H9 (cell line): ENCODE data around the gene NLRX1. TPM values are rescaled to one million over a fixed set of nuclear protein-coding genes. Genes with fewer than 3 reads are reported as not detected.

ENCODE experiments used
- DNase-seq: peaks from one replicate; pipeline ENCODE4 v3.0.0-alpha.2; 2017
- H2AFZ ChIP-seq: one replicate; pipeline ENCODE4 v1.6.1; 2013; ENCODE audit warnings: mild to moderate bottlenecking, low read length, control low read depth, moderate library complexity
- H2AK5ac ChIP-seq: 2 replicates; pipeline ENCODE4 v1.6.1; 2013; ENCODE audit warnings: low read length, control low read depth, mixed read lengths; ENCODE audit not compliant: insufficient read length
- H2BK120ac ChIP-seq: one replicate; pipeline ENCODE4 v1.6.1; 2013; ENCODE audit warnings: low read depth, mild to moderate bottlenecking, low read length, control low read depth, inconsistent platforms; ENCODE audit not compliant: poor library complexity, severe bottlenecking
- H2BK12ac ChIP-seq: 2 replicates; pipeline ENCODE4 v1.6.1; 2013; ENCODE audit warnings: low read length, control low read depth, mixed read lengths, low read depth; ENCODE audit not compliant: insufficient read length
- H2BK15ac ChIP-seq: 2 replicates; pipeline ENCODE4 v1.6.1; 2013; ENCODE audit warnings: low read depth, low read length, control low read depth
- H2BK20ac ChIP-seq: one replicate; pipeline ENCODE4 v1.6.1; 2013; ENCODE audit warnings: low read depth, mild to moderate bottlenecking, low read length, control low read depth, inconsistent platforms; ENCODE audit not compliant: poor library complexity, severe bottlenecking
- H2BK5ac ChIP-seq: 2 replicates; pipeline ENCODE4 v1.6.1; 2013; ENCODE audit warnings: low read length, control low read depth, mixed read lengths; ENCODE audit not compliant: insufficient read length
- H3K14ac ChIP-seq: 2 replicates; pipeline ENCODE4 v1.6.1; 2013; ENCODE audit warnings: low read length, control low read depth; ENCODE audit not compliant: insufficient read depth
- H3K18ac ChIP-seq: 2 replicates; pipeline ENCODE4 v1.6.1; 2013; ENCODE audit warnings: low read depth, mild to moderate bottlenecking, mixed read lengths, low read length, control low read depth; ENCODE audit not compliant: insufficient read length
- H3K23ac ChIP-seq: 2 replicates; pipeline ENCODE4 v1.6.1; 2013; ENCODE audit warnings: low read length, control low read depth, mixed read lengths, low read depth; ENCODE audit not compliant: insufficient read length
- H3K23me2 ChIP-seq: 2 replicates; pipeline ENCODE4 v1.6.1; 2013; ENCODE audit warnings: low read depth, mild to moderate bottlenecking, mixed read lengths, low read length, control low read depth; ENCODE audit not compliant: insufficient read length, poor library complexity, severe bottlenecking
- H3K27ac ChIP-seq: 2 replicates; pipeline ENCODE4 v1.5.1; 2013; ENCODE audit warnings: low read length, control low read depth, mixed read lengths, low read depth; ENCODE audit not compliant: insufficient read length
- H3K27me3 ChIP-seq: 2 replicates; pipeline ENCODE4 v1.6.1; 2013; ENCODE audit warnings: low read length, control low read depth, inconsistent platforms; ENCODE audit not compliant: insufficient read depth
- H3K4ac ChIP-seq: 2 replicates; pipeline ENCODE4 v1.6.1; 2013; ENCODE audit warnings: low read depth, mild to moderate bottlenecking, control low read depth, inconsistent platforms, low read length, moderate library complexity
- H3K4me1 ChIP-seq: 2 replicates; pipeline ENCODE4 v1.6.1; 2013; ENCODE audit warnings: low read length, control low read depth, inconsistent platforms; ENCODE audit not compliant: insufficient read depth
- H3K4me2 ChIP-seq: 2 replicates; pipeline ENCODE4 v1.6.1; 2013; ENCODE audit warnings: low read length, control low read depth, mixed read lengths; ENCODE audit not compliant: insufficient read length, insufficient read depth
- H3K56ac ChIP-seq: 2 replicates; pipeline ENCODE4 v1.6.1; 2013; ENCODE audit warnings: low read depth, mild to moderate bottlenecking, mixed read lengths, low read length, control low read depth; ENCODE audit not compliant: insufficient read length
- H3K79me1 ChIP-seq: 2 replicates; pipeline ENCODE4 v1.6.1; 2013; ENCODE audit warnings: low read depth, mild to moderate bottlenecking, moderate library complexity, low read length, control low read depth, inconsistent platforms; ENCODE audit not compliant: insufficient read depth, poor library complexity, severe bottlenecking
- H3K79me2 ChIP-seq: 2 replicates; pipeline ENCODE4 v1.6.1; 2013; ENCODE audit warnings: low read length, control low read depth, inconsistent platforms; ENCODE audit not compliant: insufficient read depth
- H3K9ac ChIP-seq: 2 replicates; pipeline ENCODE4 v1.6.1; 2013; ENCODE audit warnings: low read length, control low read depth, mixed read lengths; ENCODE audit not compliant: insufficient read length; ENCODE audit errors: extremely low read depth
- H3K9me3 ChIP-seq: one replicate; pipeline ENCODE4 v1.6.1; 2013; ENCODE audit warnings: low read depth, low read length, inconsistent platforms; ENCODE audit not compliant: control insufficient read depth
- H3T11ph ChIP-seq: one replicate; pipeline ENCODE4 v1.6.1; 2013; ENCODE audit warnings: mild to moderate bottlenecking, low read length, control low read depth, inconsistent platforms
- H4K20me1 ChIP-seq: one replicate; pipeline ENCODE4 v1.6.1; 2013; ENCODE audit not compliant: control insufficient read depth, insufficient read length, insufficient read depth
- H4K5ac ChIP-seq: 2 replicates; pipeline ENCODE4 v1.6.1; 2013; ENCODE audit warnings: low read depth, mild to moderate bottlenecking, mixed read lengths, low read length, control low read depth; ENCODE audit not compliant: insufficient read length
- H4K8ac ChIP-seq: replicated peaks from 2 replicates; pipeline ENCODE4 v1.6.1; 2013; ENCODE audit warnings: low read length, control low read depth, mixed read lengths, low read depth; ENCODE audit not compliant: insufficient read length
- H4K91ac ChIP-seq: 2 replicates; pipeline ENCODE4 v1.6.1; 2013; ENCODE audit warnings: low read depth, mild to moderate bottlenecking, moderate library complexity, mixed read lengths, low read length, control low read depth; ENCODE audit not compliant: insufficient read length
- H3K27ac Mint-ChIP-seq, 3 experiments: 2 replicates in 2 of 3; 3 replicates in 1 of 3; pipeline ENCODE4 v1.8.0; 2020 to 2021; ENCODE audit warnings: mixed read lengths in 3 of 3, mild to moderate bottlenecking in 1 of 3, moderate library complexity in 1 of 3
- H3K27me3 Mint-ChIP-seq: 2 replicates; pipeline ENCODE4 v1.8.0; 2021; ENCODE audit warnings: low read depth, mild to moderate bottlenecking, moderate library complexity, mixed read lengths
- H3K36me3 Mint-ChIP-seq, 3 experiments: 2 replicates in 2 of 3; 3 replicates in 1 of 3; pipeline ENCODE4 v1.8.0; 2020 to 2021; ENCODE audit warnings: low read depth in 3 of 3, mixed read lengths in 3 of 3; ENCODE audit not compliant: insufficient read depth in 1 of 3
- H3K4me1 Mint-ChIP-seq, 2 experiments: 2 replicates each; pipeline ENCODE4 v1.8.0; 2020; ENCODE audit warnings: mixed read lengths in 2 of 2
- H3K4me3 Mint-ChIP-seq, 2 experiments: 2 replicates in 1 of 2; 3 replicates in 1 of 2; pipeline ENCODE4 v1.8.0; 2020 to 2021; ENCODE audit warnings: mild to moderate bottlenecking in 2 of 2, mixed read lengths in 2 of 2, moderate library complexity in 1 of 2
- H3K9me3 Mint-ChIP-seq, 2 experiments: 2 replicates in 1 of 2; 3 replicates in 1 of 2; pipeline ENCODE4 v1.8.0; 2020; ENCODE audit warnings: mild to moderate bottlenecking in 2 of 2, mixed read lengths in 2 of 2, moderate library complexity in 1 of 2
- CTCF ChIP-seq: fragments of 200-600 bp; sonication (generic); conservative IDR thresholded peaks from 3 replicates; pipeline ENCODE4 v1.8.0; 2021; ENCODE audit warnings: antibody characterized with exemption, mild to moderate bottlenecking
- WGBS: extraction: QIAGEN DNeasy Blood & Tissue Kit; methylation state at CpG from one replicate; pipeline ENCODE4 v1.1.7; 2013; ENCODE audit warnings: missing lambda C conversion rate, low lambda C conversion rate, mixed read lengths; ENCODE audit not compliant: insufficient read length; ENCODE audit errors: extremely low coverage; 5-methylcytosine and 5-hydroxymethylcytosine counted together
- total RNA-seq: library from RNA; stranded (reverse); gene quantifications from 2 replicates; pipeline ENCODE4 v1.2.1, GENCODE V29; 2021

NLRX1 gene
- total RNA-seq, 1 experiment from 2014 or later = 18.2 TPM

- Histone ChIP-seq H3K79me1 (peaks cover 6% of the 10 kb centered on the region), H2BK12ac (no peak overlapping the region), H2BK15ac (no peak overlapping the region), H3K18ac (no peak overlapping the region), H3T11ph (no peak overlapping the region), H4K8ac (no peak overlapping the region), H2AK5ac (no peak overlapping the region), H2BK20ac (no peak overlapping the region), H3K4me2 (peak overlapping the region; percentile 72), H3K4ac (no peak overlapping the region), H3K9me3 (no peaks in the 10 kb centered on the region), H2BK5ac (no peak overlapping the region), H4K5ac (no peak overlapping the region), H3K27ac (no peak overlapping the region), H3K9ac (peak overlapping the region; percentile 61), H2BK120ac (no peak overlapping the region), H2AFZ (no peak overlapping the region), H4K91ac (no peak overlapping the region), H3K4me1 (peaks cover 4% of the 10 kb centered on the region; the same call in 1 of the 2 replicates), H3K56ac (no peak overlapping the region), H4K20me1 (no peaks in the 10 kb centered on the region), H3K14ac (no peak overlapping the region), H3K79me2 (peaks cover 8% of the 10 kb centered on the region), H3K23ac (no peak overlapping the region), H3K27me3 (no peaks in the 10 kb centered on the region), H3K23me2 (peaks cover 9% of the 10 kb centered on the region)
- Mint-ChIP-seq H3K9me3 (no peaks in the 10 kb centered on the region; a peak in 1 of 5 replicates), H3K4me3 (peak overlapping the region; percentile 93 to 94), H3K4me1 (peaks cover 20 to 23% of the 10 kb centered on the region in 2 experiments), H3K27me3 (no peaks in the 10 kb centered on the region; the same call in 1 of the 2 replicates), H3K27ac (peak overlapping the region; percentile 44 to 95 (median 52); a peak in 6 of 7 replicates), H3K36me3 (peaks cover 0 to 18% (median 17%) of the 10 kb centered on the region in 3 experiments; a peak in 6 of 7 replicates)
- whole genome bisulfite sequencing = no CpG with 5 or more reads among the region's 5 CpGs
- no peak for TF ChIP-seq CTCF
- DNase-seq = no peak
These were observed 47.9 kb upstream of the NLRX1 start for GRCh38 chr11:119120639-119121007.
